ENCODE measurements around the gene PHACTR3. TPM values are rescaled to one million over a fixed set of nuclear protein-coding genes. Genes with fewer than 3 reads are reported as not detected.
"Not testable (repeated sequence)": the region's sequence is repeated elsewhere in the genome, so short reads cannot be mapped to it uniquely, and the experiment has no call there.

PHACTR3 gene
- 1 to 10 TPM; 1.4 to 7.2 (median 4.3) TPM for total RNA-seq

GRCh38 chr20:59603781-59604541 lies at the start of gene PHACTR3:
Gene PHACTR3, plus strand, starts transcription at chr20:59604540. Its CDS starts 475 bp downstream, at chr20:59605015.
- no peak within 1 kb of the TSS for H3K4me3 ChIP-seq (ENCODE audit: low read depth, poor library complexity, severe bottlenecking)
- no peak for DNase-seq (ENCODE audit: low spot score in 2 of 2)
- TF ChIP-seq POLR2A (IDR thresholded peaks at IDR 0.05) (no peak), CTCF (IDR thresholded peaks at IDR 0.05) (no peak)
- WGBS, 2 donors, result 8 to 14% methylated on average over 31 to 36 of the region's 40 CpGs
- intact Hi-C loops (cut with DNase I; ENCODE audit: low total_unique reads), result no loop called here

DNA sequence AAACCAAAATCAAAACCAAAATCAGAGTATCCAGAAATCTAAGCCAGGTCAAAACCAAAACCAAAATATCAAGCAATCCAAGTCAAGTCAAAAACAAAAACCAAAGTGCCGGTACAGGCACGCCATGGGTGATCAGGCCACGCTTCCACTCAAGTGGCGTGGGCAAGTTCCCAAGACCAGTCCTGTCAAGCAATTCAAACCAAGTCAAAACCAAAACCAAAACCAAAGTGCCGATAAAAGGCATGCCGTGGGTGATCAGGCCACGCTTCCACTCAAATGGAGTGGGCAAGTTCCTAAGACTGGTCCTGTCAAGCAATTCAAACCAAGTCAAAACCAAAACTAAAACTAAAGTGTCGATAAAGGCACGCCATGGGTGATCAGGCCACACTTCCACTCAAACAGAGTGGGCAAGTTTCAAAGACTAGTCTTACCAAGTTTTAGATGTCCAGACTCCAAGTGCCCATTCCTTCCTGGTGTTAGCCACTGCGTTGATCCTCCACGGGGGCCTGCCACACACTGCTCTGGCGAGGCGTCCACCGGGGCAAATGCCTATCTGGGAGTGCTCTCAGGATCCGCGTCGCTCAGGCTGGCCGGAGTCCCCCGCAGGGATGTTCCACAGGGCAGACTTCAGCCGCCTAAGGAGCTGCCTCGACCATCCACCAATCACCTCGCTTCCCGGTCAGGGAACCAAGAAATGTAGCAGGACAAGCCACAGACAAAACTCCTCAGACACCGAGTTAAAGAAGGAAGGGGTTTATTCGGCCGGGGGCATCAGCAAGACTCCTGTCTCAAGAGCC lies 46.4 kb upstream of the PHACTR3 start:
- DNase-seq (ENCODE audit: low spot score in 2 of 2); H3K4me3 ChIP-seq (ENCODE audit: low read depth, poor library complexity, severe bottlenecking); intact Hi-C loops (cut with DNase I; ENCODE audit: low total_unique reads): not testable (repeated sequence)
- WGBS, 2 donors, result 89 to 92% methylated on average over 26 of the region's 26 CpGs

DNA sequence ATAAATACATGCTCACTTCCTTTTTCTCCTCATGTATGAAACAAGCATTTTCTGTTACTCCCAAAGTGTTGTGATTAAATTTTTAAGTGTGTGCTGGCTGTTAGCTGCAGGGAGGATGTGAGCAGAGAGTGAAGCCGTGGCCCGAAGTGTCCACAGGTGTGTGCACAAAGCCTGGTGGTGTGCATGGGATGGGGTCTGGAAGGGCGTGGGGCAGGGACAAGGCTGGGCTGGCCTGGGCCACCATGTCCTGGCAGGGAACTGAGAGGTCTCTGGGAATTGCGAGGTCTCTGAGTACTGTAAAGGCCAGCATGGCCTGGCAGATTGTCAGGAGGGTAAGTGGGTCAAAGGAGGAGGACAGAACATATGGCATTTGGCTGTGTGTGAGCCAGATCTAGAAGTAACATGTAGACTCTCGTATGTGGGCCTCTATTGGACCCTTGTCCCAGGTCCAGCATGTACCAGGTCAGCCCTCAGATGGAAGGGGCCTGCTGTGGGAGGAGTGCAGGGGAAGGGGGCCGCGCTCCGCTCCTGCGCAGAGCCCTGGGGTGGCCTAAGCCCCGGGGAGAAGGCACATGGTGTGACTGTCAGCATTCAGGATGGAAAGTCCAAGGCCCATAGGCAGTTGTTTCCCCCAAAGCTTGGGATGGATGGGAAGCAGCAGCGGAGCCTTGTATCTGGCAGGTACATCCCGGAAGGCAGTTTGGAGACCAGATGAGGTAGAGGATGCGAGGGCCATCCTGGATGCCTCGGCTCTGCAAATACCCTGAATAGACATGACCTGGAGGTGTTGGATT lies 45.1 kb upstream of the PHACTR3 start:
- intact Hi-C loops (cut with DNase I; ENCODE audit: low total_unique reads), result no loop called here
- peak in 1 of 2 donors; percentile 60 for DNase-seq (ENCODE audit: low spot score in 2 of 2)
- no peak overlapping the region for H3K4me3 ChIP-seq (ENCODE audit: low read depth, poor library complexity, severe bottlenecking)
- 83 to 93% methylated on average over 13 to 14 of the region's 14 CpGs for WGBS, 2 donors
- TF ChIP-seq CTCF (IDR thresholded peaks at IDR 0.05), result no peak
- no peak for TF ChIP-seq POLR2A (IDR thresholded peaks at IDR 0.05)

GRCh38 chr20:59559863-59560262 lies 44.5 kb upstream of the PHACTR3 start:
- no peak for TF ChIP-seq CTCF (IDR thresholded peaks at IDR 0.05)
- no peak for TF ChIP-seq POLR2A (IDR thresholded peaks at IDR 0.05)
- H3K4me3 ChIP-seq (ENCODE audit: low read depth, poor library complexity, severe bottlenecking), result no peak overlapping the region
- DNase-seq (ENCODE audit: low spot score in 2 of 2), result no peak
- intact Hi-C loops (cut with DNase I; ENCODE audit: low total_unique reads), result no loop called here
- 82 to 88% methylated on average over 7 of the region's 7 CpGs for WGBS, 2 donors

GRCh38 chr20:59560588-59561227 lies 43.6 kb upstream of the PHACTR3 start:
- TF ChIP-seq CTCF (IDR thresholded peaks at IDR 0.05) (no peak), POLR2A (IDR thresholded peaks at IDR 0.05) (no peak)
- intact Hi-C loops (cut with DNase I; ENCODE audit: low total_unique reads), result no loop called here
- no peak overlapping the region for H3K4me3 ChIP-seq (ENCODE audit: low read depth, poor library complexity, severe bottlenecking)
- WGBS, 2 donors, result 27 to 33% methylated on average over 7 of the region's 7 CpGs
- DNase-seq (ENCODE audit: low spot score in 2 of 2), result no peak

Measured in lower leg skin (tissue), 4 donors.